ENCODE measurements around the gene MICAL2.

DNA sequence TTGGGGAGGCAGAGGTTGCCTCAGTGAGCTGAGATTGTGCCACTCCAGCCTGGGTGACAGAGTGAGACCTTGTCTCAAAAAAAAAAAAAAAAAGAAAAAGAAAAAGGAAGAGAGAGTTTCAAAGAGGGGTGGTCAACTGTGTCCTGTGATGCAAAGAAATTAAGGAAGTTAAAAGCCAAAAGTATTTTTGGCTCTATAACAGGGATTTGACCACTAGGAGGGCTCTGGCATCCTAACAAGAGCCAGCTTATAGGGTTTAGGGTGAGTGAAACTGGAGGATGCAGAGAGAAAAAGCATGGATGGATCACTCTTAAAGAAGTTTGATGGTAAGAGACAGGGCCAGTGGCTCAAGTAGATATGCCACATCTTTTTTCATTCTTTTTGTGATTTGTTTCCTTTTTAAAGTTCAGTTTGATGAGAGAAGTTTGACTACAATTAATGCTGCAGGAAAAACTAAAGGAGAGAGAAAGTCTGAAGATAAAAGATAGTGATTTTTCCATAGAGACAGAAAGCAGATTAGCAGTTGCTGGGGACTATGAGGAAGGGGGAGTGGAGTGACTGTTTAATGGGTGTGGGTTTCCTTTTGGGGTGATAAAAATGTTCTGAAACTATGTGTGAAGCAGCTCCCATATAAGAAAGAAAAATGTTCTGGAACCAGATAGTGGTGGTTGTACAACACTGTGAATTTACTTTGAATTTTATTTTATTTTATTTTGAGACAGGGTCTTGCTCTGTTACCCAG is 11.1 kb upstream of the MICAL2 start:
- TF ChIP-seq POLR2A (IDR thresholded peaks at IDR 0.05), result no peak
- TF ChIP-seq, protein P1, sequence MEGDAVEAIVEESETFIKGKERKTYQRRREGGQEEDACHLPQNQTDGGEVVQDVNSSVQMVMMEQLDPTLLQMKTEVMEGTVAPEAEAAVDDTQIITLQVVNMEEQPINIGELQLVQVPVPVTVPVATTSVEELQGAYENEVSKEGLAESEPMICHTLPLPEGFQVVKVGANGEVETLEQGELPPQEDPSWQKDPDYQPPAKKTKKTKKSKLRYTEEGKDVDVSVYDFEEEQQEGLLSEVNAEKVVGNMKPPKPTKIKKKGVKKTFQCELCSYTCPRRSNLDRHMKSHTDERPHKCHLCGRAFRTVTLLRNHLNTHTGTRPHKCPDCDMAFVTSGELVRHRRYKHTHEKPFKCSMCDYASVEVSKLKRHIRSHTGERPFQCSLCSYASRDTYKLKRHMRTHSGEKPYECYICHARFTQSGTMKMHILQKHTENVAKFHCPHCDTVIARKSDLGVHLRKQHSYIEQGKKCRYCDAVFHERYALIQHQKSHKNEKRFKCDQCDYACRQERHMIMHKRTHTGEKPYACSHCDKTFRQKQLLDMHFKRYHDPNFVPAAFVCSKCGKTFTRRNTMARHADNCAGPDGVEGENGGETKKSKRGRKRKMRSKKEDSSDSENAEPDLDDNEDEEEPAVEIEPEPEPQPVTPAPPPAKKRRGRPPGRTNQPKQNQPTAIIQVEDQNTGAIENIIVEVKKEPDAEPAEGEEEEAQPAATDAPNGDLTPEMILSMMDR (IDR thresholded peaks at IDR 0.05), result no peak

Data from thyroid gland (tissue), 4 donors.